ENCODE data around the gene ATG5. TPM values are rescaled to one million over a fixed set of nuclear protein-coding genes. Genes with fewer than 3 reads are reported as not detected.

Gene ATG5
- total RNA-seq, 1 experiment from 2014 or later, result 26.9 TPM

- no peaks in the 10 kb centered on the region for H3K9me3 ChIP-seq
- no TSS peak for BruUV-seq (replicated peaks)
- H3K4me1 ChIP-seq, result 0 out of 2 replicates have a peak, but pooled peaks cover 5% of the 10 kb centered on the region
- DNase-seq, result no peak
- H3K27me3 Mint-ChIP-seq (ENCODE audit: insufficient read depth, unreplicated experiment), result no peaks in the 10 kb centered on the region
- H3K36me3 ChIP-seq (ENCODE audit: control insufficient read depth, insufficient read depth, low read length), result no peaks in the 10 kb centered on the region
- peaks cover 14% of the 10 kb centered on the region for H3K4me1 Mint-ChIP-seq (ENCODE audit: low read depth, unreplicated experiment)
- H3K9me3 Mint-ChIP-seq (ENCODE audit: unreplicated experiment), result no peaks in the 10 kb centered on the region
- no peak overlapping the region for H3K27ac Mint-ChIP-seq (ENCODE audit: unreplicated experiment)
- H3K4me3 ChIP-seq (ENCODE audit: low read depth, low read length), result no peak overlapping the region
- no peak overlapping the region for H3K4me3 Mint-ChIP-seq (ENCODE audit: unreplicated experiment)
- no peaks in the 10 kb centered on the region for H3K36me3 Mint-ChIP-seq (ENCODE audit: insufficient read depth, unreplicated experiment)
- intact Hi-C loops (cut with micrococcal nuclease; ENCODE audit: unreplicated experiment), result no loop called here
- TF ChIP-seq CTCF (IDR thresholded peaks at IDR 0.05; ENCODE audit: insufficient read depth in 1 of 2, low read depth in 1 of 2, low read length in 1 of 2, severe bottlenecking in 1 of 2, unreplicated experiment in 1 of 2), result no peak
- CTCF ChIA-PET, result no interaction called here
- no peaks in the 10 kb centered on the region for H3K27me3 ChIP-seq (replicated peaks; ENCODE audit: control insufficient read depth, insufficient read depth, low read length)
- POLR2A ChIA-PET, result no interaction called here
These were observed 146.7 kb downstream of the ATG5 start for GRCh38 chr6:106178900-106179299.

GRCh38 chr6:106177786-106178185, 147.8 kb downstream of the ATG5 start:
- Mint-ChIP-seq H3K27ac (ENCODE audit: unreplicated experiment) (no peak overlapping the region), H3K36me3 (ENCODE audit: insufficient read depth, unreplicated experiment) (no peaks in the 10 kb centered on the region), H3K27me3 (ENCODE audit: insufficient read depth, unreplicated experiment) (no peaks in the 10 kb centered on the region), H3K4me1 (ENCODE audit: low read depth, unreplicated experiment) (peaks cover 14% of the 10 kb centered on the region), H3K4me3 (ENCODE audit: unreplicated experiment) (no peak overlapping the region), H3K9me3 (ENCODE audit: unreplicated experiment) (no peaks in the 10 kb centered on the region)
- intact Hi-C loops (cut with micrococcal nuclease; ENCODE audit: unreplicated experiment), result no loop called here
- Histone ChIP-seq H3K4me3 (ENCODE audit: low read depth, low read length) (no peak overlapping the region), H3K36me3 (ENCODE audit: control insufficient read depth, insufficient read depth, low read length) (no peaks in the 10 kb centered on the region), H3K4me1 (0 out of 2 replicates have a peak, but pooled peaks cover 5% of the 10 kb centered on the region), H3K9me3 (no peaks in the 10 kb centered on the region), H3K27me3 (replicated peaks; ENCODE audit: control insufficient read depth, insufficient read depth, low read length) (no peaks in the 10 kb centered on the region)
- TF ChIP-seq CTCF (IDR thresholded peaks at IDR 0.05; ENCODE audit: insufficient read depth in 1 of 2, low read depth in 1 of 2, low read length in 1 of 2, severe bottlenecking in 1 of 2, unreplicated experiment in 1 of 2), result no peak
- DNase-seq, result no peak
- ChIA-PET POLR2A (no interaction called here), CTCF (no interaction called here)
- BruUV-seq (replicated peaks), result no TSS peak

- Mint-ChIP-seq H3K36me3 (ENCODE audit: insufficient read depth, unreplicated experiment) (no peaks in the 10 kb centered on the region), H3K4me3 (ENCODE audit: unreplicated experiment) (no peak overlapping the region), H3K27ac (ENCODE audit: unreplicated experiment) (no peak overlapping the region), H3K27me3 (ENCODE audit: insufficient read depth, unreplicated experiment) (no peaks in the 10 kb centered on the region), H3K4me1 (ENCODE audit: low read depth, unreplicated experiment) (peaks cover 13% of the 10 kb centered on the region), H3K9me3 (ENCODE audit: unreplicated experiment) (no peaks in the 10 kb centered on the region)
- no peak for DNase-seq
- CTCF ChIA-PET, result no interaction called here
- POLR2A ChIA-PET, result no interaction called here
- H3K27me3 ChIP-seq (replicated peaks; ENCODE audit: control insufficient read depth, insufficient read depth, low read length), result no peaks in the 10 kb centered on the region
- intact Hi-C loops (cut with micrococcal nuclease; ENCODE audit: unreplicated experiment), result no loop called here
- 0 out of 2 replicates have a peak, but pooled peaks cover 5% of the 10 kb centered on the region for H3K4me1 ChIP-seq
- no TSS peak for BruUV-seq (replicated peaks)
- H3K9me3 ChIP-seq, result no peaks in the 10 kb centered on the region
- H3K4me3 ChIP-seq (ENCODE audit: low read depth, low read length), result no peak overlapping the region
- no peaks in the 10 kb centered on the region for H3K36me3 ChIP-seq (ENCODE audit: control insufficient read depth, insufficient read depth, low read length)
- TF ChIP-seq CTCF (IDR thresholded peaks at IDR 0.05; ENCODE audit: insufficient read depth in 1 of 2, low read depth in 1 of 2, low read length in 1 of 2, severe bottlenecking in 1 of 2, unreplicated experiment in 1 of 2), result no peak
These were observed 152.3 kb downstream of the ATG5 start for GRCh38 chr6:106173124-106173879.

Measured in Caco-2 (cell line).